EL (cell line): ENCODE measurements around the gene CD74.
"Not testable (repeated sequence)": the region's sequence is repeated elsewhere in the genome, so short reads cannot be mapped to it uniquely, and the experiment has no call there.

Experiments
- DNase-seq: peaks from one replicate; pipeline ENCODE4 v3.0.0-alpha.2; 2016

Gene CD74

DNA sequence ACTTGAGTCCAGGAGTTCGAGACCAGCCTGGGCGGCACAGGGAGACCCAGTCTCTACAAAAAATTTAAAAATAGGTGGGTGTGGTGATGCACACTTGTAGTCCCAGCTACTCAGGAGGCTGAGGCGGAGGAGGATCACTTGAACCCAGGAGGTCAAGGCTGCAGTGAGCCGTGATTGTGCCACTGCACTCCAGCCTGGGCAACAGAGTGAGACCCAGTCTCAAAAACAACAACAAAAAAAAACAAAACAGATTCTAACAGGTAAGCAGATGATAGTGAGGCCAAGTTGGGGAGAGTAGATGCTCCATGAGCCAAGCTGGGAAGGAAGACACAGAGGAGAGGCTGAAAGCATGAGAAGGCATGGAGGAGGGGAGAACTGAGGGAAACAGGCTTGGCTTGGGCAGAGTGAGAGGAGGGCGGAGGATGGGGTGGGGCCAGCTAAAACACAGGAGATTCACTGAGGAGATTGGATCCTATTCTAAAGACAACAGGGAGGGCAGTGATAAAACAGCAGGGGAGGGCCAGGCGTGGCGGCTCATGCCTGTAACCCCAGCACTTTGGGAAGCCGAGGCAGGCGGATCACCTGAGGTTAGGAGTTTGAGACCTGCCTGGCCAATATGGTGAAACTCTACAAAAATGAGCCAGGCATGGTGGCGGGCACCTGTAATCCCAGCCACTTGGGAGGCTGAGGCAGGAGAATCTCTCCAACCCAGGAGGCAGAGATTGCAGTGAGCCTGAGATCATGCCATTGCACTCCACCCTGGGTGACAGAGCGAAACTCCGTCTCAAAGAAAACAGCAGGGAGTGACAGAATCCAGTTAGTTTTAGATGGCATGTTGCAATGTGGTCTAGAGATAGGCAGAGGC, 28.5 kb upstream of the CD74 start:
- DNase-seq: no peak

DNA sequence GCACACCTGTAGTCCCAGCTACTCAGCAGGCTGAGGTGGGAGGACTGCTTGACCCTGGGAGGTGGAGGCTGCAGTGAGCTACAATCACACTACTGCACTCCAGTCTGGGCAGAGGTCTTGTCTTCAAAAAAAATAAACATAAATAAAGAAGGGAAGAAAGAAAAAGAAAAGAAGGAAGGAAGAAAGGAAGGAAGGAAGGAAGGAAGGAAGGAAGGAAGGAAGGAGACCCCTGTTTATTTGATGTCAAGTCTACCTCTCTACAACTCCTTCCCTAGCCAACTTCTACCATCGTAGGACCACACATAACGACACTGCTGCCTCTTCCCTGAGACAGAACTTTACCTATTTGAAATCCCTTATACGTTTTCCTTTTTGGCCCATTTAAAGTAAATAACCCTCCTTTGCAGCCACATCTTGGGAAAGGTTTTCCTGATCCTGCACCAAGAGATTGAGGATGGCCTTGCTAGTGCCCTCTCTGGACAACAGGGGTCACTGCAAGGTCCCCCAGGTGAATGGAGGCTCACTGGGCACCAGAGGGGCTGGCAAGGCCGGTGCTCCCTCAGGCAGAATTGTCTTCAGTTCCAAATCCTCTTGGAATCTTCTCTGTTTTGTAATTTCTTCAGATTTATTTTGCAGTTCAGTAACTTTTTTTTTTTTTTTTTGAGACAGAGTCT, 26.3 kb upstream of the CD74 start:
- DNase-seq: peak; percentile 46

DNA sequence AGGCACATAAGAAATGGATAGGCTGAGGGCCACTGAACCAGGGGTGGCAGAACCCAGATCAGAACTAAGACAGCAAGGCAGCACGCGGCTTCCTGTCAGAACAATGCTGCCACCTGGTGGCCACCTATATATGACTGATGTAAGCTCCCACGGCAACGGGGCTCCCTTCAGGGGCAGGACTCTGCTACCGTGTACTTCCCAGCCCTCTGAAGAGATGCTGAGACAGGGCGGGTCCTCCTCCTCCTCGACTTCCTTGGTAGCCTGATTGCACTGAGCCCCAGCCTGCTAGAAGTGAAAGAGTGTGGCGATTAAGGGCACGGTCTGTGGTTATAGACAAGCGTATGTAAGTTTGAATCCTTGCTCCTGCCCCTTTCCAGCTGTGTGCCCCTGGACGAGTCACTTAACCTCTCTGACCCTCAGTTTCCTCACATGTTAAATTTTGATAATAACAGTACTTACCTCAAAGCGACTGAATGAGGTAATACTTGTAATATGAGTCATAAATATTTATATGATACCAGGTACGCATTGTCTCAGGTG, 23.5 kb upstream of the CD74 start:
- peak; percentile 88 for DNase-seq

DNA sequence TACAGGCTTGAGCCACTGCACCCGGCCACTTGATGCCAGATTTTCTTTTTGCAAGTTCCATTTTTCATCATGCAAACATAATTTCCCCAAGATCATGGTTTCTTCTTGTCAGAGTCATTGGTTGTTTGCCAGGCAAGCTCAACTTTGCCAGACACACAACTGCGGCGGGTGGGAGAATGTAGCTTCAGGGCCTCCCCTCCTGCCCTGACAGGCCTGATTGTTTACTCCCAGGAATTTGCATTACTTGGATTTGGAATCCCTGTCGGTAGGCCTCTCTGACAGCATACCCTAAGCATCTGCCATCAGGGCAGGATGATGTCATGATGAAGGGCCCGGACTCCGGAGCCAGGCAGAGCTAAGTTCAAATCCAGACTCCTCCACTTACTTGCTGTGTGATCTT, 21.8 kb upstream of the CD74 start:
- peak; percentile 94 for DNase-seq

DNA sequence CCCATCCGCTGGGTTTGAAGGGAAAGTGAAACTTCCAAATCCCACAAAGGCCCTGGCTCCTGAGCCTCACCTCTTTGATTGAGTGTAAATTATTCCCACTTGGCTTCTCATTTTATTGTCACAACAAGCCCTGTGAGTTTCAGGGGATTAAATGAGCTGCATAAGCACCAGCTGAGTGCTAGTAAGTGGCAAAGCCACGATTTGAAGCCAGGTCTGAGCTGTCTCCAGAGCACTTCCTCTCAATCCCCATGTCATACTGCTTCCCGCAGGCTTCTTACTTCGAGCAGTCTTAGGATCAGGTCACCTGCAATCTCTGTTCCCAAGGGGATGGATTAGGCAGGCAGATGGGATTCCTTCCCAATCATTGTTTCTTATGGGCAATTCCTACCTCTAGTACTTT, 18.9 kb upstream of the CD74 start:
- DNase-seq: no peak

DNA sequence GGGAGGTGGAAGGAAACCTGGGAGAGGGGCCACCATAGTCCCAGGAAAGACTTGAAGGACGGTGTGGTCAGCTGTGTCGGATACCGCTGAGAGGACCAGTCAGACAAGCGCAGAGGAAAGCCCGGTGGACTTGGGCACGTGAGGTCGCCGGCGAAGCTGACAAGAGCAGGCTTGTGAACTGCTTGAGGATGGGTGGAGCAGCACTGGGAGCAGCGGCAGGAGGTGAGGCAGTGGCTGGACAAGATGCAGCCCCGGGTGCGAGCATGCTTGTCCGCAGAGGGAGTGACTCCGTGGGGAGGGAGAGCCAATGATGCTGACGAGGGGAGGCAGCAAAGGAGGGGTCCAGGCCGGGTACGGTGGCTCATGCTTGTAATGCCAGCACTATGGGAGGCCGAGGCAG, 18.3 kb upstream of the CD74 start:
- DNase-seq: no peak

DNA sequence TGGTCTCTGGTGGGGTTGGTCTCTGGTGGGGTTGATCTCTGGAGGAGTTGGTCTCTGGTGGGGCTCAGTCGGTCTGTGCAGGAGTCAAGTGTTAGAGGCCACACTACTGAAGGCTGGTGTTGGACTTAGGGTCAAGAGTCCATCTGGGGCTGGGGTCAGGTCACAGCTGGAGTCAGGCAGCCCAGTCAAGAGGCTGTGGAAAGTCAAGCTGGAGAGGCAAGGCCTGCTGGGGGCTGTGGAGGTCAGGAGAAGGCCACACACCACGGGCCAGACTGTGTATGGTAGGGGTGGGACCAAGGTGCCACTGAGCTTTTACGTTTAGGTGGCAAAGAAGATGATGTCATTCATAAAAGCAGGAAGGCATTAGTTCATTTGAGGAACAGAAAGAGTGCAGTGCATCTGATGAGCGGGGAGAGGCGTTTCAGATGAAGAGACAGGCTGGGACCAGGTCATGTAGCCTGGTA, 16.7 kb upstream of the CD74 start:
- DNase-seq: no peak

DNA sequence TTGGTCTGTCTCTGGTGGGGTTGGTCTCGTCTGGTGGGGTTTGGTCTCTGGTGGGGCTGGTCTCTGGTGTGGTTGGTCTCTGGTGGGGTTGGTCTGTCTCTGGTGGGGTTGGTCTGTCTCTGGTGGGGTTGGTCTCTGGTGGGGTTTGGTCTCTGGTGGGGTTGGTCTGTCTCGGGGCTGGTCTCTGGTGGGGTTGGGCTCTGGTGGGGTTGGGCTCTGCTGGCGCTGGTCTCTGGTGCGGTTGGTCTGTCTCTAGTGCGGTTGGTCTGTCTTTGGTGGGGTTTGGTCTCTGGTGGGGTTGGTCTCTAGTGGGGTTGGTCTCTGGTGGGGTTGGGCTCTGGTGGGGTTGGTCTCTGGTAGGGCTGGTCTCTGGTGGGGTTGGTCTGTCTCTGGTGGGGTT, 16.3 kb upstream of the CD74 start:
- DNase-seq: no peak

DNA sequence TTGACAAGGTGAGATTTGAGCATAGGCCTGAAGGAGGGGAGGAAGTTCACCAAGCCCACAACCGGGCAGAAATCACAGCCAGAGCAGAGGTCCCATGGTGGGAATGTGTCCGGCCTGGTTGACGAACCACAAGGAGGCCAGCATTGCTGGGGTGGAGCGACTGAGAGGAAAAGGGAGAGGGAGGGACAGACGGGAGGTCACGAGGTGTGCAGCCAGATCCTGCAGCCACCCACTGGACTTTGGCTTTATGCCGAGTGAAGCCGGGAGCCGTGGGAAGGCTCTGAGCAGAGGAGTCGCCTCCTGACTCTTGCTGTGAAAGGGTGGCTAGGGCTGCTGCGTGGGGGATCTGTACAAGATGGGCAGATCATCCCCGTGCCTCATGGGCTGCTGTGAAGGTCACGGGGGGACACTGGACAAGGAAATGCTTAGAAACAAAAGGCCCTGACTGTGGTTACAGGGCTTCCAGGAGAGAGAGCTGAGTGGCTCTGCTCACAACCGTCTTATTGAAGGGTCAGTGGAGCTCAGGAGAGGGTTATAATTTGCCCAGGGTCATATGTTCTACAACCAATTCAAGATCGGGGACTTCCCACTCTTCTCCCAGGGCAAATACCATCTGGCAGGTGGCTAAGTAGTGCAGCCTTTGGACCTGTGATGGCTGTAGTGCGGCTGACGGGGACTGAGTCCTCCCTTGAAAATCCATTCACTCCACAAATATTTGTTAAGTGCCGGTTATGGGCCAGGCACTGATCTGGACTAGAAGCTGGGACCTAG, 15.6 kb upstream of the CD74 start:
- no peak for DNase-seq

DNA sequence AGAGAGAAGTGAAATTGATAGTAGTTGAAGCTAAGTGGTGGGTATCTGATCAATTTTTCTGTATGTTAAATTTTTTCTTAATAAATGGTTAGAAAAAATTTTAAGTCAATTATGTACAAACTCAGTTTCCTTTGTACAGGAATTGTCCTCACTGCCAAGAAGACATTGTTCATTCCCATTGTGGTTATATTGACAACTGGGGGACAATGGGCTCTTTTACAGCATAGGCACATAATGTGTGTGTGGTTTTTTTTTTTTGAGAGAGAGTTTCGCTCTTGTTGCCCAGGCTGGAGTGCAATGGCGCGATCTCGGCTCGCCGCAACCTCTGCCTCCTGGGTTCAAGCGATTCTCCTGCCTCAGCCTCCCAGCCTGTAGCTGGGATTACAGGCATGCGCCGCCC, 13.5 kb upstream of the CD74 start:
- not testable (repeated sequence) for DNase-seq

DNA sequence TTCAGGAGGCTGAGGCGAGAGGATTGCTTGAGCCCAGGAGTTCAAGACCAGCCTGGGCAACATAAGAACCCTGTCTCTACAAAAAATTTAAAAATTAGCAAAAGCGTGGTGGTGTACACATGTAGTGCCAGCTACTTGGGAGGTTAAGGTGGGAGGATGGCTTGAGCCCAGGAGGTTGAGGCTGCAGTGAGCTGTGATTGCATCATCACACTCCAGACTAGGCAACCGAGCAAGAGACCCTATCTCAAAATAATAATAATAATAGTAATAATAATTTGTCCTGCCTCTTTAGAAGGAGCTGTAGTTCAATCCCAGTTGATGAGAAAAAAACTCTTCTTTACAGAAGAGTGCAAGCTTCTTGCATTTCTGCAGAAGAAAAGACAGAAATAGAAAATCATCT, 10.0 kb upstream of the CD74 start:
- DNase-seq: no peak

DNA sequence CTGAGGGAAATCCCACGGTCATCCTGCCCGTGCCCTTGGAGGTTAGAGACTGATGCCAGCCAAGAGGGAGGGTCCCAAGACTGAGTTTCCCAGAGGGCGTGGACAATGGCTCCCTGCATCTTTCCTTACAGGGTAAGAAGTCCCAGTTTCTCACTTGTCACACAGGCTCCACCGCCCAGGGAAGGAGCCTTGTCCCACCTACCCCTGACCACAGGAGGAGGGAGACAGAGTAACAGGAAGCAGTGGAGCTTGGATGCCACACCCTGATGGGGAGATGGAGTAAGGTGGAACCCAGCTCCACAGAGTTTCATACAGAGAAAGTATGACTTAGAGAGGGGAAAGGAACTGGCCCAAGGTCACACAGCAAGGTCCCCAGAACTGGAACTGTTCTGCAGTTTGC, 9.4 kb upstream of the CD74 start:
- no peak for DNase-seq

DNA sequence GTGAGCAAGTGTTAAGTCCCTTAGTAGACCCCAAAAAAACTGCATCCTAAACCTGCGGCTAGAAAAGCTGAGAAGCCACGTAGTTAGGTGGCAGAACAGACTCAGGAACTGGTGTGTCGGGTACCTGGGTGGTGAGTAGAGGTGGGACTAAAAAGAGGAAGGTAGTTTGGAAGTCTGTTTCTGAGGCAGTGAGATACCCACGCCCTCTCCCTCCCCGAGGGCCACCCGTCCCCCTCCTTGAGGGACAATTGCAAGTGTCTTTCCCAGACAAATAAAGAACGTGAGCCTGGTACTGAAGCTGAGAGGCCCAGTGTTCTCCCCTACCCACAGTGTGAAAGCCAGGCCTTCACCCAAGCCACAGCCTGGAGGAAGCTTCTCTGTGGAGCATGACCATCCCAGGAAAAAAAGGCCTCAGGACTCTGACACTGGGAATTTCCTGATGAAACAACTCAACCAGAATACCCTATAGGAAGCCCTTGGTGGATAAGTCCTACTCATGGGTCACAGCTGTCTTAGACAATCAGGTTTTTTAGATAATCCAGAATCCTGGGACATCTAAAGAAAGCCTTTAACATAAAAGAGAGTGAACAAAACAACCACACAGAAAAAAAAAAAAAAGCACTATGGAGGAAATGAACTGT, 7.0 kb upstream of the CD74 start:
- no peak for DNase-seq

DNA sequence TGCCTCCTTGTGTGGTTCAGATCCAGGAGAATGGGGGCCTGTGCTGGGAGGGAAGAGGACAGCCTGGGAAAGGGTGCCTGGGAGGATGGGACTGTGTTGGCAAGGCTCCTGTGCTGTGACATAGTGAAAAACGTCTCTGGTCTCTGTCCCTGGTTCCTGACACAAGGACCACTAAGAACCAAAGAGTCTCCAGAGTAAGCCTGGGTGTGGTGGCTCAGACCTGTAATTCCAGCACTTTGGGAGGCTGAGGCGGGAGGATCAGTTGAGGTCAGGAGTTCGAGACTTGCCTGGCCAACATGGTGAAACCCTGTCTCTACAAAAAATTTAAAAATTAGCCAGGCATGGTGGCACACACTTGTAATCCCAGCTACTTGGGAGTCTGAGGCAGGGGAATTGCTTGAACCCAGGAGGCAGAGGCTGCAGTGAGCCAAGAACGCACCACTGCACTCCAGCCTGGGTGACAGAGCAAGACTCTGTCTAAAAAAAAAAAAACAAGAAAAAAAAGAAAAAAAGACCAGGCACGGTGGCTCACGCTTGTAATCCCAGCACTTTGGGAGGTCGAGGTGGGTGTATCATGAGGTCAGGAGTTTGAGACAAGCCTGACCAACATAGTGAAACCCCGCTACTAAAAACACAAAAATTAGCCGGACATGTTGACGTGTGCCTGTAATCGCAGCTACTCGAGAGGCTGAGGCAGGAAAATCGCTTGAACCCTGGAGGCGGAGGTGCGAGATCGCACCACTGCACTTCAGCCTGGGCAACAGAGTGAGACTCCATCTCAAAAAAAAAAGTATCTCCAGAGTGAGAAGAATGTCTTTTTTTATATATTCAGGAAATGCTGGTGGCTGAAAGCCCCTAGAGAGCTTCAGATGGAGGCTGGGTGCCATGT, 1.4 kb upstream of the CD74 start:
- not testable (repeated sequence) for DNase-seq

DNA sequence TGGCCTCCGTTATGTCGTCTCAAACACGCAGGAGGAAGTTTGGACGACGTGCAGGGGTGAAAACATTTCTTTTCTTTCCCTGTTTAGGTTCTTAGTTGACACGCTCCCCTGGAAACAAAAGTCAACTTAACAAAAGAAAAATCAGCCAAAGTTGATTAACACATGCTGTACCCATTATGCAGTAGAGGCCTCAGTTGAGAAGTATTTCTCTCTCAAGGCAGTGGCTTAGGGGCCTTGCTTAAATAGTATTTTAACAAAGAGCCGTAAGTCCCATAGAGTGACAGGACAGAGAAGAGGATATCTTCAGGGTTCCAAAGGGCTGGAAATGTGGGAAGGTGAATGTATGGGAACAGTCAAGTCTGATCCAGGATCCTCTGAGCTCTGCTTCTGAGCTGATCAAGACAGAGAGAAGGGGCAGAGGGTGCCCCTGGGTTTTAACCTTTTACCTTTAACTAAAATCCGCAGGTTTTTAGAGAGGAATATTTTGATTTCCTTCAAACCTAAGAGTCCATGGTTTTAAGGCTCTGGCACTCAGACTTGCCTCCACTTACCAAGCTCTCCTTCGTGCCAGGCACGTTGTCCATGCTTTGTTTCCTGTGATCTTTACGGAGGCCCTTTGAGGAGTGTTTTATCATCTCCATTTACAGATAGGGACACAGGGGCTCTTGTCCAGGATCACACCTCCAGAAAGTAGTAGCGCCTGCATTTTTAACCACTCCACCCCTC, 629 bp upstream of the CD74 start:
- no peak for DNase-seq

DNA sequence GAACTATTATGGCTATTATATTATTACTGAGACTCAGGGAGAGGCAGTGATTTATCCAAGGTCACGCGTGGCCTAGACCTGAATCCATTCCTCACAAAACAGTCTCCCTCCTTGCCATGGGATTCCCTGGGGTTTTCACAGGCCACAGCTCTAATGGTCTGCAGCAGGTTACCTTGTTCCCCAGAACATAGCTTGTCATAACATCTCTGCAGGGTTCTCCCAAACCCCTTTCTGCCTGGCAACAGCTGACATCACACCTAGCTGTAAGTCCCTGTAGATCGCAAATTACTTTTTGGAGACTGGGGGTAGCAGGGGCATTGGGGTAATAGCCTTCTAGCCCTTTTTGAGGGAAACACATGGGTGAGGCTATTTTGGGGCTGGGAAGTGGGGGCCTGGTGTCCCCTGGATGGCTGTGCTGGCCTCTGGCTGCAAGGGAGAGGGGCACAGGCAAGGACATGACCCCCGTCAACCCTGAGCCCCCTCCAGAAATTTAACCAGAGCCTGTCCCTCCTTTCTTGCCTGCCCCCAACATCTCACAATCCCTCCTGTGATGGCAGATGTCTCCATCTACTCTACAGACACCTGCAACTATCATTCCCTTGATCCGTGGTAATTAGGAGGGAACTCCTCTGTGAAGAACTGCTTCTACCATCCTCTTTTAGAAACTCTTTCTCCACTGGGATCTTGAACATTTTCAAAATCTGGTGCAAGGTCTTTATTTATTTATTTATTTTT, 1.3 kb downstream of the CD74 start:
- DNase-seq: no peak

DNA sequence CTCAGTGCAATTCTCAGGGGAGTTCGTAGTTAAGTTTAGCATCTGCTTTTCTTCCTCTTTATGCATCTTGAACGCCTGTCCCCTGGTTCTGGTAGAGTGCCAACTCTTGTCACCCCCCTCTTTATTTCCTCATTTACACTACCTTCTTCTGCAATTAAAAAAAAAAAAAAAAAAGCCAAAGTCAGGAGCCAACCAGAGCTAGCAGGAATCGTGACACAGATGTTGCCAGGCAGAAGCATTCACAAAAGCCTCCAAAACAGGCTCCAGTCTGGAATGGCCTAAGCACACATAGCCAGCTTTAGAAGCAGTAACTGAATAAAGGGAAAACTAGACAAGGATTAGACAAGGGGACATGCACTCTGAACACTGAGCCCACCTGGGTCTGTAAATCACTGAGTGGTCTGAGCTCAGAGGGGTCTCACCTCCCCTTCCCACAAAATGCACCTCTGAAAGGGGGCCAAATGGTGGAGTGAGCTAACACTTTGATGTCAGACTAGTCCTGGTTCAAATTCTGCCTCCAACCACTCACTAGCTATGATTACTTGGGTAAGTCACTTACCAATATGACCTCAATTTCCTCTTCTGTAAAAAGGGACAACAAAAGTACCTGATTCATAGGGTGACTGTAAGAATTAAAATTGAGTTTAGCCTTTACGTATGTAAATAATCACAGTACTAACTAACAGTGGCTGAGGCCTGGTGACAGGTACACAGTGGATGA, 2.0 kb downstream of the CD74 start:
- DNase-seq: peak; percentile 71

DNA sequence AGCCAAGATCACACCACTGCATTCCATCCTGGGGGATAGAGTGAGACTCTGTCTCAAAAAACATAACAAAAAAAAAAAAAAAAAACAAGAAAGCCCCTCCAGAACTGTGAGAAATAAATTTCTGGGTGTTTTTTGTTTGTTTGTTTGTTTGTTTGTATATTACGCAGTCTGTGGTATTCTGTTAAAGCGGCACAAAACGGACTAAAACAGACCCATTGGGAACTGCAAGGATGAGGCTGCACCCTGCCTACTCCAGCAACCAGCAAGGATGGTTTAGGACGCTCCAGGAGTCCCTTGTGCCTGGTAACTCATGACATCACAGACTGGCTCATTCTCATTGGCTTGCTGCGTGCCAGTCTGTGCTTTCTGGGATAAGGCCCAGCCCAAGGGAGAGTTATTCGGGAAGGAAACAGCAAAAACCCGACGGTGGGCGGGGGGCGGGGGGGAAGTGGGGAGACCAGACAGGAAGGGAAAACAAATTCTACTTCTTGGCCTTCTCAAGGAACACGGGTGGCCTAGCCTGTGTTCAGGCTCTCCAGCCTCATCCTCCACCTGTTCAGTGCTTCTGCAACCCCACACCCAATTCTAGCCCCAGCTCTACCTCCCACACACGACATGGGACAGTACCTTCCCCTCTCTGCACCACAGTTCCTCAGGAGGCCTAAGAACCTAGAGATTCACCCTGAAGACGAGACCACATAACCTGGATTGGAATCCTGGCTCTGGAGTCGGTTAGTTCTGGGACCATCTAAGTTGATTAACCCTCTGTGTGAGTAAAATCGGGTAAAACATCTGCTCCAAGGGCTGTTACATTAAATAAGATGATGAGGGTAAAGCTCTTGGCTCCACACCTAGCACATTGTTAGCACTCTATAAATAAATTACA, 2.8 kb downstream of the CD74 start:
- peak; percentile 91 for DNase-seq
